ENCODE results near the gene WDR1. TPM values are rescaled to one million over a fixed set of nuclear protein-coding genes. Genes with fewer than 3 reads are reported as not detected.

WDR1 gene
- total and polyA plus RNA-seq, 2 of the 13 experiments (the other 11 are each of a cell fraction or from before 2014, with no cell fraction given) = 106 to 198 TPM

DNA sequence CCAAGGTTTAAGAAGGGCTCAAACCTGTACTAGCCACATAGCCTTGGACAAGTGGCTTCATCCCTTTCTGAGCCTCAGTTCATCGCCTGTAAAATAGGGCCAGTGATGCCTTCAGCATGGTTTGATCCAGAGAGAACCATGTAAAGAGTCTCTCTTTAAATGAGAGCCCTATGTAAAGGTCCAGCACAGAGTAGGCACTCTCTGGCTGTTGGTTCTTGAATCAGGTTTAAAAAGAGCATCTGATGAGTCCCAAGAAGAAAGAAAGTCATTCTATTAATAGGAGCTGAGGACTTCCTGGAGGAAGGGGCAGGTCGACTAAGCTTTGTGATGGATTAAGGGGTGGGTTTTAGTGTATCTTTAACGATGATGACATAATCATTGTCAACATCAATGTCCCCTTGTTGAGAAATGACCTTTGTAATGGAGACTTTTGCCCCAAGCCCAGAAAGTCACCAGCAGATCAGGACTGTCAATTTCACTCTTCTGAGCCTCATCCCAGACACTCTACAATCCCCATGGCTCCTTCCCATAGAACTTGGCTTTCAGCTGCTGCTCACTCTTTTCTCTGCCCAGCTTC is 91.3 kb downstream of the WDR1 start (continued):
- TF ChIP-seq ATAD3A (CRISPR knock-in tag; IDR thresholded peaks at IDR 0.05) (no peak), FOXA1 (IDR thresholded peaks at IDR 0.05) (no peak), FOXA1 (CRISPR knock-in tag; IDR thresholded peaks at IDR 0.05) (peak; percentile 83), ZFP36 (IDR thresholded peaks at IDR 0.05; ENCODE audit: borderline replicate concordance, low read depth, low read length, partially characterized antibody) (peak; percentile 96), HDAC2 (CRISPR knock-in tag; IDR thresholded peaks at IDR 0.05) (peak; percentile 79), MEIS1 (CRISPR knock-in tag; IDR thresholded peaks at IDR 0.05; ENCODE audit: borderline replicate concordance) (no peak), EHMT2 (IDR thresholded peaks at IDR 0.05; ENCODE audit: borderline replicate concordance, low read depth, low read length) (peak; percentile 32; the same call in 1 of the 2 replicates), KLF9 (CRISPR knock-in tag; IDR thresholded peaks at IDR 0.05; ENCODE audit: low read depth) (no peak), LCORL (IDR thresholded peaks at IDR 0.05) (no peak), LCORL (CRISPR knock-in tag; IDR thresholded peaks at IDR 0.05) (peak; percentile 41; the same call in 1 of the 2 replicates), ZNF367 (CRISPR knock-in tag; IDR thresholded peaks at IDR 0.05; ENCODE audit: borderline replicate concordance) (no peak), ZSCAN25 (CRISPR knock-in tag; IDR thresholded peaks at IDR 0.05) (peak; percentile 28; the same call in 1 of the 2 replicates), TCF7 (IDR thresholded peaks at IDR 0.05; ENCODE audit: low read depth) (peak; percentile 34; the same call in 1 of the 2 replicates), ZNF275 (CRISPR knock-in tag; IDR thresholded peaks at IDR 0.05; ENCODE audit: borderline replicate concordance) (no peak), TBX2 (CRISPR knock-in tag; IDR thresholded peaks at IDR 0.05; ENCODE audit: borderline replicate concordance) (peak; percentile 49; the same call in 1 of the 2 replicates), RXRB (CRISPR knock-in tag; IDR thresholded peaks at IDR 0.05; ENCODE audit: borderline replicate concordance) (peak; percentile 82), THAP11 (CRISPR knock-in tag; IDR thresholded peaks at IDR 0.05) (peak; percentile 46), ERF (CRISPR knock-in tag; IDR thresholded peaks at IDR 0.05) (peak; percentile 23; the same call in 1 of the 2 replicates), ZMAT3 (CRISPR knock-in tag; conservative IDR thresholded peaks at IDR 0.05) (0 out of 2 replicates have a peak, but pooled peaks have one; percentile 38), ZNF660 (CRISPR knock-in tag; IDR thresholded peaks at IDR 0.05; ENCODE audit: borderline replicate concordance, low read depth) (no peak), SOX13 (IDR thresholded peaks at IDR 0.05) (no peak), SOX13 (CRISPR knock-in tag; conservative IDR thresholded peaks at IDR 0.05 in 1 of 2, IDR thresholded peaks at IDR 0.05 in 1 of 2) (peak in 1 of 2 experiments; percentile 68; a peak in 2 of 4 replicates), NR2C2 (CRISPR knock-in tag; IDR thresholded peaks at IDR 0.05; ENCODE audit: borderline replicate concordance) (peak; percentile 44; the same call in 1 of the 2 replicates)
- TF ChIP-seq, protein P1, sequence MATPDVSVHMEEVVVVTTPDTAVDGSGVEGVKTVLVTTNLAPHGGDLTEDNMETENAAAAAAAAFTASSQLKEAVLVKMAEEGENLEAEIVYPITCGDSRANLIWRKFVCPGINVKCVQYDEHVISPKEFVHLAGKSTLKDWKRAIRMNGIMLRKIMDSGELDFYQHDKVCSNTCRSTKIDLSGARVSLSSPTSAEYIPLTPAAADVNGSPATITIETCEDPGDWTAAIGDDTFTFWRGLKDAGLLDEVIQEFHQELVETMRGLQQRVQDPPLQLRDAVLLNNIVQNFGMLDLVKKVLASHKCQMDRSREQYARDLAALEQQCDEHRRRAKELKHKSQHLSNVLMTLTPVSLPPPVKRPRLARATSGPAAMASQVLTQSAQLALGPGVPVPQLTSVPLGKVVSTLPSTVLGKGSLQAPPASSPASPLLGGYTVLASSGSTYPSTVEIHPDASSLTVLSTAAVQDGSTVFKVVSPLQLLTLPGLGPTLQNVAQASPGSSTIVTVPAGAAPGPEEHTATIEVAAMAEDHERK (CRISPR knock-in tag; IDR thresholded peaks at IDR 0.05; ENCODE audit: low read depth) = no peak
- TF ChIP-seq, protein P2, sequence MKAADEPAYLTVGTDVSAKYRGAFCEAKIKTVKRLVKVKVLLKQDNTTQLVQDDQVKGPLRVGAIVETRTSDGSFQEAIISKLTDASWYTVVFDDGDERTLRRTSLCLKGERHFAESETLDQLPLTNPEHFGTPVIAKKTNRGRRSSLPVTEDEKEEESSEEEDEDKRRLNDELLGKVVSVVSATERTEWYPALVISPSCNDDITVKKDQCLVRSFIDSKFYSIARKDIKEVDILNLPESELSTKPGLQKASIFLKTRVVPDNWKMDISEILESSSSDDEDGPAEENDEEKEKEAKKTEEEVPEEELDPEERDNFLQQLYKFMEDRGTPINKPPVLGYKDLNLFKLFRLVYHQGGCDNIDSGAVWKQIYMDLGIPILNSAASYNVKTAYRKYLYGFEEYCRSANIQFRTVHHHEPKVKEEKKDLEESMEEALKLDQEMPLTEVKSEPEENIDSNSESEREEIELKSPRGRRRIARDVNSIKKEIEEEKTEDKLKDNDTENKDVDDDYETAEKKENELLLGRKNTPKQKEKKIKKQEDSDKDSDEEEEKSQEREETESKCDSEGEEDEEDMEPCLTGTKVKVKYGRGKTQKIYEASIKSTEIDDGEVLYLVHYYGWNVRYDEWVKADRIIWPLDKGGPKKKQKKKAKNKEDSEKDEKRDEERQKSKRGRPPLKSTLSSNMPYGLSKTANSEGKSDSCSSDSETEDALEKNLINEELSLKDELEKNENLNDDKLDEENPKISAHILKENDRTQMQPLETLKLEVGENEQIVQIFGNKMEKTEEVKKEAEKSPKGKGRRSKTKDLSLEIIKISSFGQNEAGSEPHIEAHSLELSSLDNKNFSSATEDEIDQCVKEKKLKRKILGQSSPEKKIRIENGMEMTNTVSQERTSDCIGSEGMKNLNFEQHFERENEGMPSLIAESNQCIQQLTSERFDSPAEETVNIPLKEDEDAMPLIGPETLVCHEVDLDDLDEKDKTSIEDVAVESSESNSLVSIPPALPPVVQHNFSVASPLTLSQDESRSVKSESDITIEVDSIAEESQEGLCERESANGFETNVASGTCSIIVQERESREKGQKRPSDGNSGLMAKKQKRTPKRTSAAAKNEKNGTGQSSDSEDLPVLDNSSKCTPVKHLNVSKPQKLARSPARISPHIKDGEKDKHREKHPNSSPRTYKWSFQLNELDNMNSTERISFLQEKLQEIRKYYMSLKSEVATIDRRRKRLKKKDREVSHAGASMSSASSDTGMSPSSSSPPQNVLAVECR (CRISPR knock-in tag; IDR thresholded peaks at IDR 0.05; ENCODE audit: borderline replicate concordance) = peak; percentile 24; the same call in 1 of the 2 replicates
